Cardiac muscle cell (in vitro differentiated cells and primary cell): ENCODE data around the gene CHGA. TPM values are rescaled to one million over a fixed set of nuclear protein-coding genes. Genes with fewer than 3 reads are reported as not detected.

Source experiments
- DNase-seq, 2 donors: peaks; one replicate each; pipeline versions ENCODE4 v3.0.0 to v3.0.0-alpha.2; 2010 to 2017; ENCODE audit warnings: low read depth in 1 of 2, low spot score in 1 of 2
- H3K27ac ChIP-seq: fragments of 200-600 bp; sonication (generic); 2 replicates; pipeline ENCODE4 v1.5.1; 2016
- H3K27me3 ChIP-seq: fragments of 200-600 bp; sonication (generic); 2 replicates; pipeline ENCODE4 v1.6.0; 2016; ENCODE audit warnings: control low read depth
- H3K36me3 ChIP-seq: fragments of 200-600 bp; sonication (generic); 2 replicates; pipeline ENCODE4 v1.5.1; 2016; ENCODE audit warnings: control low read depth
- H3K4me1 ChIP-seq: fragments of 200-600 bp; sonication (generic); 2 replicates; pipeline ENCODE4 v1.8.1; 2017; ENCODE audit warnings: low read depth, mild to moderate bottlenecking, mixed run types
- H3K4me3 ChIP-seq: fragments of 200-600 bp; sonication (generic); 2 replicates; pipeline ENCODE4 v1.5.1; 2016; ENCODE audit warnings: mild to moderate bottlenecking
- H3K9me3 ChIP-seq: fragments of 200-600 bp; sonication (generic); 2 replicates; pipeline ENCODE4 v1.5.1; 2017; ENCODE audit warnings: low read depth, mild to moderate bottlenecking, control low read depth
- CTCF ChIP-seq: IDR thresholded peaks from 2 replicates; pipeline ENCODE4 v1.5.1; 2012; ENCODE audit warnings: low read depth, mild to moderate bottlenecking, low read length
- polyA plus RNA-seq: library from polyadenylated mRNA; unstranded; fragments of >200 nt; fragmentation: Nextera tagmentation; extraction: Ambion mirVana; gene quantifications from 2 replicates; pipeline ENCODE4 v1.2.1, GENCODE V29; 2016
- total RNA-seq: library from RNA; depleted of rRNA; stranded (reverse); fragments of >200 nt; gene quantifications from 2 replicates; pipeline ENCODE4 v1.2.3, GENCODE V29; 2016

Gene CHGA
- total and polyA plus RNA-seq, 2 experiments from 2014 or later = 0.73 TPM; not detected in 1

DNA sequence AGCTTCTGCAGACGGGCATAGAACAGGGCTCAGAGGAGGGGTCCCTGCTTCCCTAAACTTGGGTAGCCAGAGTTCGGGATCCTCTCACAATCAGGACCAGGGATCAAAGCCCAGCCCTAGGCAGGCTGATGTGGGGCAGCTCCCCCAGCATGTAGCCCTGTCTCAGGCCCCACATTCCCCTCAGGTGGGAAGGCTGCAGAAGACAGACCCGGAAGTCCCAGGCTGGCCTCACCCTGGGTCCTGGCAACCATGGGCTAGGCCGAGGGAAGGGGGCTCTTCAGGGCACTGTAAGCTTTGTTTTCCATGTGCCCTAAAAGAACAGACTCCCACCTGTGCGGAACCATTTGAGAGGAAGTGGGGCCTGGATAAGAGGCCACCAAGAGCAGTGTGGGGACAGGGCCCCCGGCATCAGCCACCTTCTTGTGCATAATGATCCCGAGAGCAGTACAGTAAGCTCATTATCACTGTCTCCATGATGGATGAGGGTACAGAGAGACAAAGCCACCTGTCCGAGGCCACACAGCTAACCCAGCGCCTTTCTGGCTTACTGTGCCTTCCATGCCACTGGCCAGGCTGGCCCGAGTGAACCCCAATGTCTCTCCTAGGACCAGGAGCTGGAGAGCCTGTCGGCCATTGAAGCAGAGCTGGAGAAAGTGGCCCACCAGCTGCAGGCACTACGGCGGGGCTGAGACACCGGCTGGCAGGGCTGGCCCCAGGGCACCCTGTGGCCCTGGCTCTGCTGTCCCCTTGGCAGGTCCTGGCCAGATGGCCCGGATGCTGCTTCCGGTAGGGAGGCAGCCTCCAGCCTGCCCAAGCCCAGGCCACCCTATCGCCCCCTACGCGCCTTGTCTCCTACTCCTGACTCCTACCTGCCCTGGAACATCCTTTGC, 11.5 kb downstream of the CHGA start:
- Histone ChIP-seq H3K4me3 (no peak overlapping the region), H3K27ac (no peak overlapping the region), H3K9me3 (no peaks in the 10 kb centered on the region), H3K4me1 (no peaks in the 10 kb centered on the region), H3K36me3 (no peaks in the 10 kb centered on the region), H3K27me3 (no peaks in the 10 kb centered on the region)
- DNase-seq = no peak
- TF ChIP-seq CTCF = no peak

DNA sequence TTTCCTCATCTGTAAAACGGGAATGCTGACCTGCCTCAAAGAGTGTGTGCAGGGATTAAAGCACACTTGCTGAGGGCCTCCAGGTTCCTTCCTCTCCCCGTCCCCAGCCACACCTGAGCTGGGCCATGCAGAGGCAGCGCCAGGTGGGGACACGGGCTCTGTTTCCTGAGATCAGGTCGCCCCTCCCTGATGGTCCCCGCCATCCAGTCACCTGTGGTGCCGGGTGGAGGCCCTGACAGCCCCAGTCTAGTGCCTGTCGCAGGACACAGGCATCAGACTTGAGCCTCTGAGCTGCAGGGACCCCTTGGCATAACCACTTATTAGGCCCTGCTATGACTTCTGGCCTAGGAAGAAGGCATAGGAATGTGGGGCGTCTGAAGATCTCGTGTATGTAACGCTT, 12.5 kb downstream of the CHGA start:
- Histone ChIP-seq H3K4me3 (no peak overlapping the region), H3K4me1 (no peaks in the 10 kb centered on the region), H3K27me3 (no peaks in the 10 kb centered on the region), H3K9me3 (no peaks in the 10 kb centered on the region), H3K36me3 (no peaks in the 10 kb centered on the region), H3K27ac (no peak overlapping the region)
- no peak for TF ChIP-seq CTCF
- no peak for DNase-seq

DNA sequence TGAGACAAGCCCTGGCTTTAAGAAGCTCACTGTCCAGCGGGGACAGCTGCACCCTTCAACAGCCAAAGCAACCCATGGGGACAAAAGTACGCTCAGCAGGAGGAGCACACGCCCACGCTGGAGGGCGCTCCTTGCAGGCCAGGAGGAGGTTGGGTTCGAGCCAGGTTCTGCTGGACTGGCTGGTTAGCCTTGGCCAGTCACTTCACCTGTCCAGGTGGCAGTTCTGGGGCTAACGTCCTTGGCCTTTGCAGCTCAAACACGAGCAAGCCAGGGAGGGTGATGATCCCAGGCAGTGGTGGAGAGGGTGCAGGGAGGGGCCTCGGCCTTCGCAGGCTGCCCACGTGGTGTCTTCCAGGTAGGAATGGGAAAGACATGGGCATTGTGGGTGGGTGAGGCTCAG, 13.1 kb downstream of the CHGA start:
- H3K27ac ChIP-seq = no peak overlapping the region

GRCh38 chr14:92937051-92937937, 14.3 kb downstream of the CHGA start:
- H3K4me1 ChIP-seq = no peaks in the 10 kb centered on the region
- no peak overlapping the region for H3K27ac ChIP-seq
- H3K4me3 ChIP-seq = no peak overlapping the region
- H3K27me3 ChIP-seq = no peaks in the 10 kb centered on the region
- no peaks in the 10 kb centered on the region for H3K36me3 ChIP-seq
- no peaks in the 10 kb centered on the region for H3K9me3 ChIP-seq
- TF ChIP-seq CTCF = no peak
- no peak for DNase-seq

More for the DNA sequence above, 13.1 kb downstream of the CHGA start:
- Histone ChIP-seq H3K4me3 (no peak overlapping the region), H3K9me3 (no peaks in the 10 kb centered on the region), H3K4me1 (no peaks in the 10 kb centered on the region), H3K36me3 (no peaks in the 10 kb centered on the region), H3K27me3 (no peaks in the 10 kb centered on the region)
- DNase-seq = no peak
- no peak for TF ChIP-seq CTCF

- Histone ChIP-seq H3K4me3 (no peak overlapping the region), H3K36me3 (no peaks in the 10 kb centered on the region), H3K9me3 (no peaks in the 10 kb centered on the region), H3K27ac (no peak overlapping the region), H3K4me1 (no peaks in the 10 kb centered on the region), H3K27me3 (no peaks in the 10 kb centered on the region)
- TF ChIP-seq CTCF = no peak
- DNase-seq = no peak
Measured at GRCh38 chr14:92938235-92938875, 15.4 kb downstream of the CHGA start.
